K562 (cell line): ENCODE measurements around the gene EXOG. TPM values are rescaled to one million over a fixed set of nuclear protein-coding genes. Genes with fewer than 3 reads are reported as not detected.

Experiments used
- GABPB1 ChIP-seq: sonication (generic); formaldehyde crosslinking; IDR thresholded peaks from 2 replicates; pipeline ENCODE4 v1.8.0; 2022; ENCODE audit warnings: mild to moderate bottlenecking, missing genetic modification reagents
- HLTF ChIP-seq: fragments of 450-650 bp; IDR thresholded peaks from 2 replicates; pipeline ENCODE4 v1.6.1; 2016
- POLR2A ChIP-seq: fragments of 450-650 bp; conservative IDR thresholded peaks from 2 replicates; pipeline ENCODE4 v1.6.1; 2016
- RBFOX2 ChIP-seq: fragments of 200-400 bp; formaldehyde crosslinking; IDR thresholded peaks from 2 replicates; pipeline ENCODE4 v1.6.1; 2017; ENCODE audit warnings: low read depth, mild to moderate bottlenecking, low read length, moderate library complexity
- SMAD3 ChIP-seq: fragments of 450-650 bp; formaldehyde crosslinking; conservative IDR thresholded peaks from 2 replicates; pipeline ENCODE4 v1.4.0; 2020; ENCODE audit warnings: mild to moderate bottlenecking
- ZFX ChIP-seq: sonication (generic); formaldehyde crosslinking; IDR thresholded peaks from 2 replicates; pipeline ENCODE4 v1.8.0; 2022; ENCODE audit warnings: mild to moderate bottlenecking, missing genetic modification reagents, moderate library complexity
- polyA plus RNA-seq, 8 experiments: library from polyadenylated mRNA; depleted of rRNA in 4 of 8; stranded (reverse) in 5 of 8; unstranded in 3 of 8; fragments of >200 nt; fragmentation: Nextera tagmentation in 2 of 8; fragmentation: Illumina TruSeq in 1 of 8; extraction: Ambion mirVana in 2 of 8; extraction: Trizol in 1 of 8; gene quantifications; 2 replicates each; pipeline versions ENCODE4 v1.2.1 to v1.2.3, GENCODE V29; 2011 to 2014; ENCODE audit warnings: inconsistent platforms in 1 of 8, missing spikeins in 1 of 8
- total RNA-seq, 7 experiments: library from RNA; depleted of rRNA in 6 of 7; stranded (reverse); fragments of >200 nt in 6 of 7; fragmentation: Illumina TruSeq in 2 of 7; extraction: Trizol in 2 of 7; gene quantifications; 2 replicates each; pipeline versions ENCODE4 v1.2.1 to v1.2.3, GENCODE V29; 2011 to 2021; ENCODE audit warnings: low replicate concordance in 1 of 7
- TF ChIP-seq, protein P1 (sequence below): sonication (generic); formaldehyde crosslinking; IDR thresholded peaks from 2 replicates; pipeline ENCODE4 v1.8.0; 2022; ENCODE audit warnings: mild to moderate bottlenecking, missing genetic modification reagents, borderline replicate concordance
- TF ChIP-seq, protein P2 (sequence below): sonication (generic); formaldehyde crosslinking; IDR thresholded peaks from 2 replicates; pipeline ENCODE4 v1.8.0; 2023; ENCODE audit warnings: mild to moderate bottlenecking, missing genetic modification reagents
- TF ChIP-seq, protein P3 (sequence below), 2 experiments: fragments of 450-650 bp; IDR thresholded peaks; 2 replicates each; pipeline ENCODE4 v1.6.1; 2016; ENCODE audit warnings: mild to moderate bottlenecking in 2 of 2, borderline replicate concordance in 1 of 2, low read depth in 1 of 2, moderate library complexity in 1 of 2
- TF ChIP-seq, protein P4 (sequence below): IDR thresholded peaks from 2 replicates; pipeline ENCODE4 v1.6.1; 2011; ENCODE audit warnings: borderline replicate concordance, low read depth, mild to moderate bottlenecking, moderate library complexity, low read length; ENCODE audit not compliant: insufficient read depth, poor library complexity, severe bottlenecking

Gene EXOG
- total and polyA plus RNA-seq, 9 of the 15 experiments (the other 6 are each of a cell fraction or from before 2014, with no cell fraction given): 10.8 to 21.7 (median 14.8) TPM

DNA sequence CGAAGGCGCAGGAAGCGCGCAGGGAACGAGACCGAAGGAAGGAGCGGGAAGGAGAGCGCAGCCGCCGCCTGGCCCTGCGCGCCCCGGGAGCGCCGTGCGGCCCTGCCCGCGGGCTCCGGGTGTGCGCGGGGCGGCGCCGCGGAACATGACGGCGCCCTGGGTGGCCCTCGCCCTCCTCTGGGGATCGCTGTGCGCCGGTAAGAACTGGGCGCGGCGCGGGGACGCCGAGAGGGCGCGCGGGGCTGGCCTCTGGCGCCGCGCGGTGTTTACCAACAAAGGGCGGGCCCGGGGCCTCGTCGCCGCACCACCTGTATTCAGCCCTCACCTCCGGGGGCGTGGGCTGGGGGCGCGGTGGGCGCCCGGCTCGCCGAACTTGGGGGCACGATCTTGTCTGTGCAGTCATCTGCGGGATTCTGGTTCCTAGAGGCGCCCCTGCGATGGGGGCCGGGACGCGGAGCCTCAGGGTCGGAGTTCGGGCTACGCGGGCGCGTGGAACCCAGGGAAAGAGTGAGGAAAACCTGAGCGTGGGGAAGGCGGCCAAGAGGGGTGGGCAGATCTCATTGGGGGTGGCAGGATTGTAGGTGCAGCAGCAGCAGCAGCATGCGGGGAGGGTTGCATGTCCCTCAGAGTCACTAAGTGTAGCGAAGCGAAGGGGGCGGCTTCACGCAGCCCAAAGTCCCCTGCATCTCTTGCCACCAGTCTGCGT, 41.8 kb upstream of the EXOG start (continued):
- TF ChIP-seq SMAD3 (CRISPR knock-in tag) (no peak), POLR2A (peak; percentile 43; the same call in 1 of the 2 replicates), ZFX (CRISPR knock-in tag) (peak; percentile 68), GABPB1 (CRISPR knock-in tag) (peak; percentile 61; the same call in 1 of the 2 replicates), HLTF (0 out of 2 replicates have a peak, but pooled peaks have one; percentile 10), RBFOX2 (peak; percentile 69)
- TF ChIP-seq, protein P1, sequence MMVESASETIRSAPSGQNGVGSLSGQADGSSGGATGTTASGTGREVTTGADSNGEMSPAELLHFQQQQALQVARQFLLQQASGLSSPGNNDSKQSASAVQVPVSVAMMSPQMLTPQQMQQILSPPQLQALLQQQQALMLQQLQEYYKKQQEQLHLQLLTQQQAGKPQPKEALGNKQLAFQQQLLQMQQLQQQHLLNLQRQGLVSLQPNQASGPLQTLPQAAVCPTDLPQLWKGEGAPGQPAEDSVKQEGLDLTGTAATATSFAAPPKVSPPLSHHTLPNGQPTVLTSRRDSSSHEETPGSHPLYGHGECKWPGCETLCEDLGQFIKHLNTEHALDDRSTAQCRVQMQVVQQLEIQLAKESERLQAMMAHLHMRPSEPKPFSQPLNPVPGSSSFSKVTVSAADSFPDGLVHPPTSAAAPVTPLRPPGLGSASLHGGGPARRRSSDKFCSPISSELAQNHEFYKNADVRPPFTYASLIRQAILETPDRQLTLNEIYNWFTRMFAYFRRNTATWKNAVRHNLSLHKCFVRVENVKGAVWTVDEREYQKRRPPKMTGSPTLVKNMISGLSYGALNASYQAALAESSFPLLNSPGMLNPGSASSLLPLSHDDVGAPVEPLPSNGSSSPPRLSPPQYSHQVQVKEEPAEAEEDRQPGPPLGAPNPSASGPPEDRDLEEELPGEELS: peak; percentile 85; the same call in 1 of the 2 replicates
- TF ChIP-seq, protein P2, sequence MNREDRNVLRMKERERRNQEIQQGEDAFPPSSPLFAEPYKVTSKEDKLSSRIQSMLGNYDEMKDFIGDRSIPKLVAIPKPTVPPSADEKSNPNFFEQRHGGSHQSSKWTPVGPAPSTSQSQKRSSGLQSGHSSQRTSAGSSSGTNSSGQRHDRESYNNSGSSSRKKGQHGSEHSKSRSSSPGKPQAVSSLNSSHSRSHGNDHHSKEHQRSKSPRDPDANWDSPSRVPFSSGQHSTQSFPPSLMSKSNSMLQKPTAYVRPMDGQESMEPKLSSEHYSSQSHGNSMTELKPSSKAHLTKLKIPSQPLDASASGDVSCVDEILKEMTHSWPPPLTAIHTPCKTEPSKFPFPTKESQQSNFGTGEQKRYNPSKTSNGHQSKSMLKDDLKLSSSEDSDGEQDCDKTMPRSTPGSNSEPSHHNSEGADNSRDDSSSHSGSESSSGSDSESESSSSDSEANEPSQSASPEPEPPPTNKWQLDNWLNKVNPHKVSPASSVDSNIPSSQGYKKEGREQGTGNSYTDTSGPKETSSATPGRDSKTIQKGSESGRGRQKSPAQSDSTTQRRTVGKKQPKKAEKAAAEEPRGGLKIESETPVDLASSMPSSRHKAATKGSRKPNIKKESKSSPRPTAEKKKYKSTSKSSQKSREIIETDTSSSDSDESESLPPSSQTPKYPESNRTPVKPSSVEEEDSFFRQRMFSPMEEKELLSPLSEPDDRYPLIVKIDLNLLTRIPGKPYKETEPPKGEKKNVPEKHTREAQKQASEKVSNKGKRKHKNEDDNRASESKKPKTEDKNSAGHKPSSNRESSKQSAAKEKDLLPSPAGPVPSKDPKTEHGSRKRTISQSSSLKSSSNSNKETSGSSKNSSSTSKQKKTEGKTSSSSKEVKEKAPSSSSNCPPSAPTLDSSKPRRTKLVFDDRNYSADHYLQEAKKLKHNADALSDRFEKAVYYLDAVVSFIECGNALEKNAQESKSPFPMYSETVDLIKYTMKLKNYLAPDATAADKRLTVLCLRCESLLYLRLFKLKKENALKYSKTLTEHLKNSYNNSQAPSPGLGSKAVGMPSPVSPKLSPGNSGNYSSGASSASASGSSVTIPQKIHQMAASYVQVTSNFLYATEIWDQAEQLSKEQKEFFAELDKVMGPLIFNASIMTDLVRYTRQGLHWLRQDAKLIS: no peak
- TF ChIP-seq, protein P3, sequence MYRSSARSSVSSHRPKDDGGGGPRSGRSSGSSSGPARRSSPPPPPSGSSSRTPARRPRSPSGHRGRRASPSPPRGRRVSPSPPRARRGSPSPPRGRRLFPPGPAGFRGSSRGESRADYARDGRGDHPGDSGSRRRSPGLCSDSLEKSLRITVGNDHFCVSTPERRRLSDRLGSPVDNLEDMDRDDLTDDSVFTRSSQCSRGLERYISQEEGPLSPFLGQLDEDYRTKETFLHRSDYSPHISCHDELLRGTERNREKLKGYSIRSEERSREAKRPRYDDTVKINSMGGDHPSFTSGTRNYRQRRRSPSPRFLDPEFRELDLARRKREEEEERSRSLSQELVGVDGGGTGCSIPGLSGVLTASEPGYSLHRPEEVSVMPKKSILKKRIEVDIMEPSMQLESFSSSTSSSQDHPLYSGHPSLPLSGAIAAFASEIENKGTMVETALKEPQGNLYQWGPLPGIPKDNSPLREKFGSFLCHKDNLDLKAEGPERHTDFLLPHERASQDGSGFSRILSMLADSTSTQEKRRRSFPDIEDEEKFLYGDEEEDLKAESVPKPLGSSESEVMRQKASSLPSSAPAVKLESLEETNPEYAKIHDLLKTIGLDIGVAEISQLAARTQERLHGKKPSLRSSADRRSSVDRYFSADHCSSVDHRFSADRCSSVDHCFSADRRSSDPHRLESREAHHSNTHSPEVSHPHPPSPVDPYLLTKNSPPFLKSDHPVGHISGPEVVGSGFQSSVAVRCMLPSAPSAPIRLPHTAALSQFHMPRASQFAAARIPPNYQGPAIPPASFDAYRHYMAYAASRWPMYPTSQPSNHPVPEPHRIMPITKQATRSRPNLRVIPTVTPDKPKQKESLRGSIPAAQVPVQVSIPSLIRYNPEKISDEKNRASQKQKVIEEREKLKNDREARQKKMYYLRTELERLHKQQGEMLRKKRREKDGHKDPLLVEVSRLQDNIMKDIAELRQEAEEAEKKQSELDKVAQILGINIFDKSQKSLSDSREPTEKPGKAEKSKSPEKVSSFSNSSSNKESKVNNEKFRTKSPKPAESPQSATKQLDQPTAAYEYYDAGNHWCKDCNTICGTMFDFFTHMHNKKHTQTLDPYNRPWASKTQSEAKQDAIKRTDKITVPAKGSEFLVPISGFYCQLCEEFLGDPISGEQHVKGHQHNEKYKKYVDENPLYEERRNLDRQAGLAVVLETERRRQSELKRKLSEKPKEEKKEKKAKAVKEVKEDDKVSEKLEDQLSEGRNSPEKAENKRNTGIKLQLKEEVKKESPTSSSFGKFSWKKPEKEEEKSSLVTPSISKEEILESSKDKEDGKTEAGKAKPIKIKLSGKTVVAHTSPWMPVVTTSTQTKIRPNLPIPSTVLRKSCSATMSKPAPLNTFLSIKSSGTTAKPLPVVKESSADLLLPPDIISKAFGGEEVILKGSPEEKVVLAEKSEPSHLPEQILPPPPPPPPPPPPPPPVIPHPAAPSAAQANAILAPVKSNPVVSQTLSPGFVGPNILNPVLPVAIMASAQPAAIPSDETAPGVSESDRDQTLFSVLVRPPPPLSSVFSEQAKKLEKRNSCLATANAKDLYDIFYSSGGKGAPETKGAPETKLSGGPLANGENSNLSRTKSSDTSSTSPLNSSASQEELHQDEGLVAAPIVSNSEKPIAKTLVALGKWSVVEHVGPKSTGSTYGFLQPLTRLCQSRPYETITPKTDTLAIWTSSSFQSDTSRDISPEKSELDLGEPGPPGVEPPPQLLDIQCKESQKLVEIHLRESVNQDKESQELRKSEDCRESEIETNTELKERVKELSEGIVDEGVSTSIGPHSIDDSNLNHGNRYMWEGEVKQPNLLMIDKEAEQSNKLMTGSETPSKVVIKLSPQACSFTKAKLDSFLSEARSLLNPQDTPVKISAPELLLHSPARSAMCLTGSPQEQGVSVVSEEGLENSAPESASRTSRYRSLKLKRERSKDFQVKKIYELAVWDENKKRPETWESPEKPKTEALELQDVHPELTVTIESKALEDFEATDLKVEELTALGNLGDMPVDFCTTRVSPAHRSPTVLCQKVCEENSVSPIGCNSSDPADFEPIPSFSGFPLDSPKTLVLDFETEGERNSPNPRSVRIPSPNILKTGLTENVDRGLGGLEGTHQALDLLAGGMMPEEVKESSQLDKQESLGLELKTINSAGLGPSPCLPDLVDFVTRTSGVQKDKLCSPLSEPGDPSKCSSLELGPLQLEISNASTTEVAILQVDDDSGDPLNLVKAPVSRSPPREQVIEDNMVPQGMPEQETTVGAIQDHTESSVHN (IDR thresholded peaks at IDR 0.05; ENCODE audit: borderline replicate concordance in 1 of 2, low read depth in 1 of 2): no peak
- TF ChIP-seq, protein P4, sequence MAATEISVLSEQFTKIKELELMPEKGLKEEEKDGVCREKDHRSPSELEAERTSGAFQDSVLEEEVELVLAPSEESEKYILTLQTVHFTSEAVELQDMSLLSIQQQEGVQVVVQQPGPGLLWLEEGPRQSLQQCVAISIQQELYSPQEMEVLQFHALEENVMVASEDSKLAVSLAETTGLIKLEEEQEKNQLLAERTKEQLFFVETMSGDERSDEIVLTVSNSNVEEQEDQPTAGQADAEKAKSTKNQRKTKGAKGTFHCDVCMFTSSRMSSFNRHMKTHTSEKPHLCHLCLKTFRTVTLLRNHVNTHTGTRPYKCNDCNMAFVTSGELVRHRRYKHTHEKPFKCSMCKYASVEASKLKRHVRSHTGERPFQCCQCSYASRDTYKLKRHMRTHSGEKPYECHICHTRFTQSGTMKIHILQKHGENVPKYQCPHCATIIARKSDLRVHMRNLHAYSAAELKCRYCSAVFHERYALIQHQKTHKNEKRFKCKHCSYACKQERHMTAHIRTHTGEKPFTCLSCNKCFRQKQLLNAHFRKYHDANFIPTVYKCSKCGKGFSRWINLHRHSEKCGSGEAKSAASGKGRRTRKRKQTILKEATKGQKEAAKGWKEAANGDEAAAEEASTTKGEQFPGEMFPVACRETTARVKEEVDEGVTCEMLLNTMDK: peak; percentile 34
